Measurements from ENCODE around the gene RGS3. TPM values are rescaled to one million over a fixed set of nuclear protein-coding genes. Genes with fewer than 3 reads are reported as not detected.

The RGS3 gene
- total RNA-seq, 8 experiments from 2014 or later: 5.7 to 82.3 (median 50.6) TPM

- H3K27ac ChIP-seq: peak overlapping the region in 1 of 2 donors; percentile 71
- 0 to 83% (median 38%) methylated on average over 1 to 5 of the region's 17 CpGs; no CpG with 5 or more reads in 5 of the 10 experiments for WGBS, 10 experiments
- peak; percentile 74 to 87 (median 80) for ATAC-seq (replicated peaks in 6 of 8)
- H3K4me1 ChIP-seq (replicated peaks in 1 of 2): peaks cover 14 to 21% of the 10 kb centered on the region in 2 donors
- in situ Hi-C loops (cut with MboI; ENCODE audit: low pct_unique_long_range_greater_than_20kb in 2 of 9, low sequenced_read_pairs in 9 of 9, unreplicated experiment in 9 of 9): no loop called here
- no peak overlapping the region for H3K4me3 ChIP-seq
Observed at GRCh38 chr9:113602126-113603047, 138.9 kb downstream of the RGS3 start.

GRCh38 chr9:113603048-113603375 is 139.5 kb downstream of the RGS3 start:
- Histone ChIP-seq H3K27ac (no peak overlapping the region), H3K4me1 (replicated peaks in 1 of 2) (peaks cover 14 to 21% of the 10 kb centered on the region in 2 donors), H3K4me3 (no peak overlapping the region)
- in situ Hi-C loops (cut with MboI; ENCODE audit: low pct_unique_long_range_greater_than_20kb in 2 of 9, low sequenced_read_pairs in 9 of 9, unreplicated experiment in 9 of 9): no loop called here
- 68 to 95% (median 83%) methylated on average over 1 to 4 of the region's 8 CpGs; no CpG with 5 or more reads in 5 of the 10 experiments for WGBS, 10 experiments
- ATAC-seq (replicated peaks in 6 of 8): no peak

- Histone ChIP-seq H3K4me1 (replicated peaks in 1 of 2) (peaks cover 14 to 21% of the 10 kb centered on the region in 2 donors), H3K27ac (no peak overlapping the region), H3K4me3 (no peak overlapping the region)
- ATAC-seq (replicated peaks in 6 of 8): no peak
- 60 to 100% (median 96%) methylated on average over 1 to 4 of the region's 5 CpGs; no CpG with 5 or more reads in 3 of the 10 experiments for WGBS, 10 experiments
- in situ Hi-C loops (cut with MboI; ENCODE audit: low pct_unique_long_range_greater_than_20kb in 2 of 9, low sequenced_read_pairs in 9 of 9, unreplicated experiment in 9 of 9): no loop called here
Observed at GRCh38 chr9:113603773-113604172, 140.2 kb downstream of the RGS3 start.

- in situ Hi-C loops (cut with MboI; ENCODE audit: low pct_unique_long_range_greater_than_20kb in 2 of 9, low sequenced_read_pairs in 9 of 9, unreplicated experiment in 9 of 9): no loop called here
- no peak overlapping the region for H3K4me3 ChIP-seq
- WGBS, 10 experiments: 67 to 100% (median 98%) methylated on average over 1 to 3 of the region's 3 CpGs; no CpG with 5 or more reads in 4 of the 10 experiments
- H3K27ac ChIP-seq: no peak overlapping the region
- H3K4me1 ChIP-seq (replicated peaks in 1 of 2): peaks cover 14 to 22% of the 10 kb centered on the region in 2 donors
- no peak for ATAC-seq (replicated peaks in 6 of 8)
Observed at GRCh38 chr9:113604393-113604792, 140.9 kb downstream of the RGS3 start.

- WGBS, 10 experiments: 46 to 100% (median 78%) methylated on average over 1 to 6 of the region's 6 CpGs
- in situ Hi-C loops (cut with MboI; ENCODE audit: low pct_unique_long_range_greater_than_20kb in 2 of 9, low sequenced_read_pairs in 9 of 9, unreplicated experiment in 9 of 9): no loop called here
- no peak for ATAC-seq (replicated peaks in 6 of 8)
- no peak overlapping the region for H3K4me3 ChIP-seq
- no peak overlapping the region for H3K27ac ChIP-seq
- peaks cover 20 to 29% of the 10 kb centered on the region in 2 donors for H3K4me1 ChIP-seq (replicated peaks in 1 of 2)
Observed at GRCh38 chr9:113606510-113606909, 143.0 kb downstream of the RGS3 start.

GRCh38 chr9:113608082-113608685 is 144.7 kb downstream of the RGS3 start:
- H3K4me1 ChIP-seq (replicated peaks in 1 of 2): peaks cover 7 to 14% of the 10 kb centered on the region in 2 donors
- no peak overlapping the region for H3K27ac ChIP-seq
- WGBS, 10 experiments: 67 to 100% (median 92%) methylated on average over 3 to 9 of the region's 9 CpGs; no CpG with 5 or more reads in 1 of the 10 experiments
- H3K4me3 ChIP-seq: no peak overlapping the region
- in situ Hi-C loops (cut with MboI; ENCODE audit: low pct_unique_long_range_greater_than_20kb in 2 of 9, low sequenced_read_pairs in 9 of 9, unreplicated experiment in 9 of 9): no loop called here
- no peak for ATAC-seq (replicated peaks in 6 of 8)

GRCh38 chr9:113609562-113610318 is 146.2 kb downstream of the RGS3 start:
- Histone ChIP-seq H3K4me3 (no peak overlapping the region), H3K27ac (peak overlapping the region; percentile 6 to 63), H3K4me1 (replicated peaks in 1 of 2) (peaks cover 7 to 17% of the 10 kb centered on the region in 2 donors)
- 25 to 100% (median 70%) methylated on average over 1 to 13 of the region's 21 CpGs; no CpG with 5 or more reads in 3 of the 10 experiments for WGBS, 10 experiments
- in situ Hi-C loops (cut with MboI; ENCODE audit: low pct_unique_long_range_greater_than_20kb in 2 of 9, low sequenced_read_pairs in 9 of 9, unreplicated experiment in 9 of 9): no loop called here
- ATAC-seq (replicated peaks in 6 of 8): peak in 5 of 8 experiments; percentile 46 to 77 (median 70)

GRCh38 chr9:113611461-113612215 is 148.1 kb downstream of the RGS3 start:
- 98% methylated on average over 6 of the region's 6 CpGs; no CpG with 5 or more reads in 9 of the 10 experiments for WGBS, 10 experiments
- no peak for ATAC-seq (replicated peaks in 6 of 8)

GRCh38 chr9:113612216-113612747 is 148.8 kb downstream of the RGS3 start:
- in situ Hi-C loops (cut with MboI; ENCODE audit: low pct_unique_long_range_greater_than_20kb in 2 of 9, low sequenced_read_pairs in 9 of 9, unreplicated experiment in 9 of 9): no loop called here
- no peak for ATAC-seq (replicated peaks in 6 of 8)
- peaks cover 7 to 22% of the 10 kb centered on the region in 2 donors for H3K4me1 ChIP-seq (replicated peaks in 1 of 2)
- no peak overlapping the region for H3K27ac ChIP-seq
- WGBS, 10 experiments: 40 to 100% (median 82%) methylated on average over 1 to 6 of the region's 11 CpGs; no CpG with 5 or more reads in 4 of the 10 experiments
- no peak overlapping the region for H3K4me3 ChIP-seq

More at GRCh38 chr9:113611461-113612215, 148.1 kb downstream of the RGS3 start:
- peaks cover 7 to 22% of the 10 kb centered on the region in 2 donors for H3K4me1 ChIP-seq (replicated peaks in 1 of 2)
- in situ Hi-C loops (cut with MboI; ENCODE audit: low pct_unique_long_range_greater_than_20kb in 2 of 9, low sequenced_read_pairs in 9 of 9, unreplicated experiment in 9 of 9): no loop called here
- H3K4me3 ChIP-seq: no peak overlapping the region
- H3K27ac ChIP-seq: no peak overlapping the region

GRCh38 chr9:113612828-113613227 is 149.3 kb downstream of the RGS3 start:
- peaks cover 7 to 22% of the 10 kb centered on the region in 2 donors for H3K4me1 ChIP-seq (replicated peaks in 1 of 2)
- no peak for ATAC-seq (replicated peaks in 6 of 8)
- in situ Hi-C loops (cut with MboI; ENCODE audit: low pct_unique_long_range_greater_than_20kb in 2 of 9, low sequenced_read_pairs in 9 of 9, unreplicated experiment in 9 of 9): no loop called here
- no peak overlapping the region for H3K27ac ChIP-seq
- 92 to 100% (median 93%) methylated on average over 1 to 5 of the region's 6 CpGs; no CpG with 5 or more reads in 5 of the 10 experiments for WGBS, 10 experiments
- no peak overlapping the region for H3K4me3 ChIP-seq

GRCh38 chr9:113613815-113614413 is 150.4 kb downstream of the RGS3 start:
- Histone ChIP-seq H3K4me3 (no peak overlapping the region), H3K27ac (no peak overlapping the region), H3K4me1 (replicated peaks in 1 of 2) (peaks cover 7 to 22% of the 10 kb centered on the region in 2 donors)
- in situ Hi-C loops (cut with MboI; ENCODE audit: low pct_unique_long_range_greater_than_20kb in 2 of 9, low sequenced_read_pairs in 9 of 9, unreplicated experiment in 9 of 9): no loop called here
- no peak for ATAC-seq (replicated peaks in 6 of 8)
- WGBS, 10 experiments: 37 to 100% (median 100%) methylated on average over 1 to 3 of the region's 6 CpGs; no CpG with 5 or more reads in 2 of the 10 experiments
